HG03045 (cell line): ENCODE data around the gene SCAF1.

Source experiments
- ATAC-seq: cut with Tn5 transposase; IDR thresholded peaks from one replicate; pipeline ENCODE4 v1.9.1; 2021; ENCODE audit warnings: mild to moderate bottlenecking, moderate library complexity; ENCODE audit not compliant: unreplicated experiment

SCAF1 gene

GRCh38 chr19:49665036-49665350, 23.0 kb downstream of the SCAF1 start:
- ATAC-seq = no peak

- ATAC-seq = peak; percentile 75
These were observed 23.5 kb downstream of the SCAF1 start, which contains the start of the genes BCL2L12 and IRF3 for GRCh38 chr19:49665351-49666119. BCL2L12 (plus strand) TSS chr19:49665933; CDS start chr19:49666693, 760 bp downstream. IRF3 (minus strand) TSS chr19:49665857; CDS start chr19:49664838, 1,019 bp downstream.

GRCh38 chr19:49666120-49666444, 24.1 kb downstream of the SCAF1 start:
- ATAC-seq = no peak

GRCh38 chr19:49667473-49667872, 25.5 kb downstream of the SCAF1 start:
- ATAC-seq = no peak

GRCh38 chr19:49669516-49669915, 27.5 kb downstream of the SCAF1 start:
- ATAC-seq = no peak

- ATAC-seq = no peak
These were observed 30.3 kb downstream of the SCAF1 start for GRCh38 chr19:49672131-49672919.

- peak; percentile 18 for ATAC-seq
These were observed 34.3 kb downstream of the SCAF1 start for GRCh38 chr19:49676136-49676783.

- ATAC-seq = peak; percentile 68
These were observed 34.8 kb downstream of the SCAF1 start for GRCh38 chr19:49676784-49677230.

GRCh38 chr19:49677231-49677900, 35.4 kb downstream of the SCAF1 start, which contains the start of gene PRMT1:
PRMT1 (plus strand) TSS chr19:49677271; CDS start chr19:49677281, 10 bp downstream.
- peak; percentile 6 for ATAC-seq

GRCh38 chr19:49677901-49678674, 36.1 kb downstream of the SCAF1 start:
- ATAC-seq = no peak

- no peak for ATAC-seq
These were observed 37.2 kb downstream of the SCAF1 start for GRCh38 chr19:49678985-49679770.

GRCh38 chr19:49679771-49680413, 37.9 kb downstream of the SCAF1 start:
- ATAC-seq = no peak

GRCh38 chr19:49680421-49681351, 38.7 kb downstream of the SCAF1 start:
- ATAC-seq = no peak

- no peak for ATAC-seq
These were observed 39.8 kb downstream of the SCAF1 start for GRCh38 chr19:49681830-49682229.

- ATAC-seq = no peak
These were observed 40.3 kb downstream of the SCAF1 start for GRCh38 chr19:49682274-49682673.

- ATAC-seq = no peak
These were observed 41.8 kb downstream of the SCAF1 start for GRCh38 chr19:49683814-49684250.

- ATAC-seq = no peak
These were observed 42.4 kb downstream of the SCAF1 start for GRCh38 chr19:49684251-49684982.
